Transverse colon (tissue), 4 donors: Measurements from ENCODE around the gene IGF2BP2. TPM values are rescaled to one million over a fixed set of nuclear protein-coding genes. Genes with fewer than 3 reads are reported as not detected.

ENCODE experiments used
- DNase-seq: peaks from one replicate; pipeline ENCODE4 v3.0.0-alpha.2; 2019
- H3K27ac ChIP-seq, 4 donors: fragments of 200-600 bp; sonication (generic); 2 replicates each; pipeline ENCODE4 v1.5.1; 2016 to 2018; ENCODE audit warnings: inconsistent platforms in 4 of 4
- H3K27me3 ChIP-seq: fragments of 200-600 bp; sonication (generic); 2 replicates; pipeline ENCODE4 v1.5.1; 2017; ENCODE audit warnings: inconsistent platforms
- H3K36me3 ChIP-seq, 4 donors: fragments of 200-600 bp; sonication (generic); 2 replicates each; pipeline ENCODE4 v1.5.1; 2017 to 2019; ENCODE audit warnings: inconsistent platforms in 4 of 4
- H3K4me1 ChIP-seq, 4 donors: fragments of 200-600 bp; sonication (generic); 2 replicates each; pipeline ENCODE4 v1.5.1; 2017 to 2020; ENCODE audit warnings: inconsistent platforms in 4 of 4
- H3K4me3 ChIP-seq, 4 donors: fragments of 200-600 bp; sonication (generic); 1 replicate in 1 of 4; 2 replicates in 3 of 4; pipeline versions ENCODE4 v1.5.1 to v1.6.1; 2017 to 2019; ENCODE audit warnings: inconsistent platforms in 4 of 4
- H3K9me3 ChIP-seq, 2 donors: fragments of 200-600 bp; sonication (generic); 2 replicates each; pipeline ENCODE4 v1.5.1; 2017 to 2019; ENCODE audit warnings: inconsistent platforms in 2 of 2
- EP300 ChIP-seq: sonication (generic); formaldehyde crosslinking; IDR thresholded peaks from one replicate; pipeline ENCODE4 v1.6.1; 2017; ENCODE audit warnings: antibody characterized with exemption, low read depth
- POLR2A ChIP-seq: fragments of 450-650 bp; IDR thresholded peaks from one replicate; pipeline ENCODE4 v1.6.1; 2016; ENCODE audit warnings: antibody characterized with exemption, mild to moderate bottlenecking, moderate library complexity
- POLR2AphosphoS5 ChIP-seq, 3 donors: sonication (generic); formaldehyde crosslinking; IDR thresholded peaks; one replicate each; pipeline ENCODE4 v1.6.1; 2016; ENCODE audit warnings: antibody characterized with exemption in 3 of 3
- WGBS, 2 donors: methylation state at CpG; one replicate each; pipeline ENCODE4 v1.1.5; 2018; ENCODE audit warnings: low coverage in 1 of 2; 5-methylcytosine and 5-hydroxymethylcytosine counted together
- in situ Hi-C, 4 donors: fragments of 200-750 bp; cut with MboI; loops; one replicate each; pipeline versions ENCODE4 v1.15.0 to v1.15.1; 2017; ENCODE audit warnings: low sequenced_read_pairs in 3 of 4, low pct_ligation_motif_present in 1 of 4, low pct_unique_long_range_greater_than_20kb in 1 of 4
- intact Hi-C: fragments of 100-400 bp; cut with DNase I; formaldehyde crosslinking; loops from one replicate; pipeline ENCODE4 v1.15.1; 2023; ENCODE audit warnings: low total_unique reads
- total RNA-seq, 4 donors: library from RNA; depleted of rRNA; stranded (reverse); fragments of >200 nt; gene quantifications; one replicate each; pipeline ENCODE4 v1.1.0, GENCODE V29; 2016
- TF ChIP-seq, protein P1 (sequence below), 5 experiments: fragments of 200-600 bp in 3 of 5; fragments of 450-650 bp in 2 of 5; sonication (generic) in 3 of 5; IDR thresholded peaks; 1 replicate in 2 of 5; 2 replicates in 3 of 5; pipeline ENCODE4 v1.5.1; 2016 to 2017; ENCODE audit warnings: antibody characterized with exemption in 5 of 5, inconsistent platforms in 3 of 5, mild to moderate bottlenecking in 2 of 5, moderate library complexity in 1 of 5

The IGF2BP2 gene
- total RNA-seq, 4 donors from 2014 or later = 51.3 to 179 (median 82.9) TPM

GRCh38 chr3:185734725-185735096 is 90.1 kb downstream of the IGF2BP2 start:
- DNase-seq = no peak
- in situ Hi-C loops (no loop called here), intact Hi-C loops (no loop called here)
- TF ChIP-seq, protein P1, sequence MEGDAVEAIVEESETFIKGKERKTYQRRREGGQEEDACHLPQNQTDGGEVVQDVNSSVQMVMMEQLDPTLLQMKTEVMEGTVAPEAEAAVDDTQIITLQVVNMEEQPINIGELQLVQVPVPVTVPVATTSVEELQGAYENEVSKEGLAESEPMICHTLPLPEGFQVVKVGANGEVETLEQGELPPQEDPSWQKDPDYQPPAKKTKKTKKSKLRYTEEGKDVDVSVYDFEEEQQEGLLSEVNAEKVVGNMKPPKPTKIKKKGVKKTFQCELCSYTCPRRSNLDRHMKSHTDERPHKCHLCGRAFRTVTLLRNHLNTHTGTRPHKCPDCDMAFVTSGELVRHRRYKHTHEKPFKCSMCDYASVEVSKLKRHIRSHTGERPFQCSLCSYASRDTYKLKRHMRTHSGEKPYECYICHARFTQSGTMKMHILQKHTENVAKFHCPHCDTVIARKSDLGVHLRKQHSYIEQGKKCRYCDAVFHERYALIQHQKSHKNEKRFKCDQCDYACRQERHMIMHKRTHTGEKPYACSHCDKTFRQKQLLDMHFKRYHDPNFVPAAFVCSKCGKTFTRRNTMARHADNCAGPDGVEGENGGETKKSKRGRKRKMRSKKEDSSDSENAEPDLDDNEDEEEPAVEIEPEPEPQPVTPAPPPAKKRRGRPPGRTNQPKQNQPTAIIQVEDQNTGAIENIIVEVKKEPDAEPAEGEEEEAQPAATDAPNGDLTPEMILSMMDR (IDR thresholded peaks at IDR 0.05) = no peak
- no peak for TF ChIP-seq POLR2AphosphoS5 (IDR thresholded peaks at IDR 0.05)
- TF ChIP-seq POLR2A = no peak
- no peak for TF ChIP-seq EP300
- no peaks in the 10 kb centered on the region for H3K9me3 ChIP-seq
- H3K27me3 ChIP-seq = no peaks in the 10 kb centered on the region
- no peak overlapping the region for H3K4me3 ChIP-seq
- peaks cover 7 to 32% (median 15%) of the 10 kb centered on the region in 4 donors for H3K4me1 ChIP-seq
- H3K27ac ChIP-seq = peak overlapping the region in 2 of 4 donors; percentile 8 to 32
- WGBS, 2 donors = 59 to 77% methylated on average over 4 of the region's 4 CpGs
- no peaks in the 10 kb centered on the region for H3K36me3 ChIP-seq

DNA sequence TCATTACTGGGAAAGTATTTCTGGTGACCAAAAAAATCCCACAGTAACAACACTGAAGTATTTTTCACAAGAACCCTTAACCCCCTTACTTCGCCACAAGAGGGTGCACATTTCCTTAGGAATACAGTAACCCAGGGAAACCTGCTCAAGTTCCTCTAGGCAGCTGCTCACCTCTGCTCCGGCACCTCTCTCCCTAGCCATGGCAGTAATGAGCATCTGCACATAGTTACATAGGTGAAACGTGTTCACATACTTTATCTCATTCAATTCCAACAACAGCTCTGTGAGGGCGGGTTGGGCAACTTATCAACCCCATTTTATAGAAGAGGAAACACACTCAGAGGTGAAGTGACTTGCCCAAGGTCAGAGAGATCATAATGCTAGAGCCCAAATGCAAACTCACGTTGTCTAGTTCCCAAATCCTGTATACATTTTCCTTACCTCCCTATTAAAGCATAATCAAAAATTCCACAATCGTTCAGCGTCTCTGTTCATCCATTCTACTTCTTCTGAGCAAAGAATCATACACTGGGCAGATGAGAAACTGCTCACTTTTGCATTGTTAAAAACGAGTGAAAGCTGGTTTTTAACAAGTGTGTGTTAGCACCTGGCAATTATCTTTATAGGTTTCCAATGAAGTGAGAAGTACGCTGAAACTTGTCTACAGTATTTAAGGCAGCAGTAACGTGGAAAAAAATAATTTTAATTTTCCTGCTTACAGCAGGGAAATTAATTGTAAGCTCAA is 90.7 kb downstream of the IGF2BP2 start:
- no peak overlapping the region for H3K4me3 ChIP-seq
- peaks cover 3 to 29% (median 15%) of the 10 kb centered on the region in 4 donors for H3K4me1 ChIP-seq
- peak overlapping the region in 2 of 4 donors; percentile 8 to 32 for H3K27ac ChIP-seq
- WGBS, 2 donors = 43 to 54% methylated on average over 7 to 10 of the region's 10 CpGs
- in situ Hi-C loops = no loop called here
- intact Hi-C loops = no loop called here
- H3K27me3 ChIP-seq = no peaks in the 10 kb centered on the region
- no peaks in the 10 kb centered on the region for H3K9me3 ChIP-seq
- DNase-seq = peak; percentile 63
- TF ChIP-seq POLR2A = no peak
- TF ChIP-seq, protein P1 (IDR thresholded peaks at IDR 0.05) = peak; percentile 48 to 79 (median 53)
- no peaks in the 10 kb centered on the region for H3K36me3 ChIP-seq

DNA sequence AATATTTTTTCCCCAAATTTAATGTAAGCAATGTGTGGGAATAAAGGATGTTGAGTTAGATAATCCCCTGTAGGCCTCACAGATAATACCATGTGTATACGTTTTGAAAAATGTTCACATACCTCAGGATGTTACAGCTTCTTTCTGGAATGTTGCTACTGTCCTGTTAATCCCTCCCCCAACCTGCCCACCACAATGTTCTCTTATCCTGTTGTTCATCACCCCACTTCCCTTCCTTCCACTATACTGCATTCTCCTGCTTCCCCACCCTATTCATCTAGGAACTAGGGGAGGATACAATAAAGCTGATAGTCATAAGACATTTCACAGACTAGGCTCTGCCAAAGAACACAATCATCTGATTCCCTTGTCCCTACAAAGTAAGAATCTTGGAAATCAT is 92.1 kb downstream of the IGF2BP2 start:
- Histone ChIP-seq H3K27me3 (no peaks in the 10 kb centered on the region), H3K27ac (no peak overlapping the region), H3K9me3 (no peaks in the 10 kb centered on the region), H3K36me3 (no peaks in the 10 kb centered on the region), H3K4me3 (no peak overlapping the region), H3K4me1 (peaks cover 3 to 17% (median 9%) of the 10 kb centered on the region in 4 donors)
- no peak for DNase-seq
- TF ChIP-seq POLR2AphosphoS5 (IDR thresholded peaks at IDR 0.05) = no peak
- no peak for TF ChIP-seq POLR2A
- TF ChIP-seq EP300 = no peak
- TF ChIP-seq, protein P1 (IDR thresholded peaks at IDR 0.05) = no peak
- intact Hi-C loops (no loop called here), in situ Hi-C loops (no loop called here)
- WGBS, 2 donors = 43 to 63% methylated on average over 1 of the region's 1 CpG

GRCh38 chr3:185730550-185730949 is 94.3 kb downstream of the IGF2BP2 start:
- H3K27me3 ChIP-seq = no peaks in the 10 kb centered on the region
- H3K27ac ChIP-seq = no peak overlapping the region
- intact Hi-C loops (no loop called here), in situ Hi-C loops (no loop called here)
- WGBS, 2 donors = 90 to 91% methylated on average over 2 to 8 of the region's 8 CpGs
- H3K36me3 ChIP-seq = no peaks in the 10 kb centered on the region
- DNase-seq = no peak
- H3K4me1 ChIP-seq = peaks cover 0 to 9% (median 6%) of the 10 kb centered on the region in 4 donors
- no peak overlapping the region for H3K4me3 ChIP-seq
- TF ChIP-seq POLR2A = no peak
- TF ChIP-seq EP300 = no peak
- no peak for TF ChIP-seq POLR2AphosphoS5 (IDR thresholded peaks at IDR 0.05)
- TF ChIP-seq, protein P1 (IDR thresholded peaks at IDR 0.05) = no peak
- H3K9me3 ChIP-seq = no peaks in the 10 kb centered on the region
